Neural cell (in vitro differentiated cells): Measurements from ENCODE around the gene BHLHE23. TPM values are rescaled to one million over a fixed set of nuclear protein-coding genes. Genes with fewer than 3 reads are reported as not detected.

Experiments used
- H2AFZ ChIP-seq: fragments of 200-600, 300-800 bp; sonication (generic), shearing (Covaris generic); 2 replicates; pipeline ENCODE4 v1.6.0; 2014; ENCODE audit warnings: low read depth, mild to moderate bottlenecking, antibody characterized with exemption, low read length, moderate library complexity
- H3F3A ChIP-seq: fragments of 200-600 bp; shearing (Covaris generic); 2 replicates; pipeline ENCODE4 v1.6.1; 2016; ENCODE audit warnings: mild to moderate bottlenecking, moderate library complexity, mixed read lengths, antibody characterized with exemption, low read length; ENCODE audit not compliant: insufficient read depth, poor library complexity, severe bottlenecking
- H3K27ac ChIP-seq: fragments of 200-600, 300-800 bp; sonication (generic), shearing (Covaris generic); 2 replicates; pipeline ENCODE4 v1.5.1; 2014; ENCODE audit warnings: mild to moderate bottlenecking, low read length, moderate library complexity
- H3K27me3 ChIP-seq: fragments of 300-800, 200-600 bp; sonication (generic), shearing (Covaris generic); 2 replicates; pipeline ENCODE4 v1.6.0; 2014; ENCODE audit warnings: mild to moderate bottlenecking, low read depth, low read length, moderate library complexity; ENCODE audit not compliant: insufficient read depth
- H3K36me3 ChIP-seq: fragments of 300-800, 200-600 bp; sonication (generic), shearing (Covaris generic); 2 replicates; pipeline ENCODE4 v1.5.1; 2014; ENCODE audit warnings: mild to moderate bottlenecking, antibody characterized with exemption, low read length, moderate library complexity; ENCODE audit not compliant: insufficient read depth
- H3K4me2 ChIP-seq: fragments of 300-800, 200-600 bp; sonication (generic), shearing (Covaris generic); 2 replicates; pipeline ENCODE4 v1.6.0; 2014; ENCODE audit warnings: mild to moderate bottlenecking, low read length
- H3K4me3 ChIP-seq: fragments of 300-800, 200-600 bp; sonication (generic), shearing (Covaris generic); 2 replicates; pipeline ENCODE4 v1.5.1; 2014; ENCODE audit warnings: mild to moderate bottlenecking, low read length, moderate library complexity
- H3K79me2 ChIP-seq: fragments of 200-600 bp; shearing (Covaris generic); replicated peaks from 2 replicates; pipeline ENCODE4 v1.6.0; 2014; ENCODE audit warnings: mild to moderate bottlenecking, low read length, moderate library complexity; ENCODE audit not compliant: insufficient read depth
- H3K9ac ChIP-seq: fragments of 300-800, 200-600 bp; sonication (generic), shearing (Covaris generic); 2 replicates; pipeline ENCODE4 v1.6.1; 2016; ENCODE audit warnings: mild to moderate bottlenecking, low read length, mixed read lengths
- H3K9me2 ChIP-seq: fragments of 200-600 bp; shearing (Covaris generic); 2 replicates; pipeline ENCODE4 v1.6.1; 2016; ENCODE audit warnings: mild to moderate bottlenecking, low read length, mixed read lengths; ENCODE audit not compliant: insufficient read depth
- H3K9me3 ChIP-seq: fragments of 200-600, 300-800 bp; sonication (generic), shearing (Covaris generic); 2 replicates; pipeline ENCODE4 v1.6.1; 2016; ENCODE audit warnings: mild to moderate bottlenecking, mixed run types, low read length, moderate library complexity, mixed read lengths
- H4K20me1 ChIP-seq: fragments of 200-600 bp; shearing (Covaris generic); 2 replicates; pipeline ENCODE4 v1.6.1; 2016; ENCODE audit warnings: mild to moderate bottlenecking, mixed run types; ENCODE audit not compliant: insufficient read depth
- CTCF ChIP-seq: fragments of 450-650 bp; IDR thresholded peaks from 2 replicates; pipeline ENCODE4 v1.5.1; 2014; ENCODE audit warnings: antibody characterized with exemption, mild to moderate bottlenecking, moderate library complexity; ENCODE audit not compliant: poor library complexity, severe bottlenecking
- EP300 ChIP-seq: fragments of 450-650 bp; conservative IDR thresholded peaks from 2 replicates; pipeline ENCODE4 v1.6.1; 2014; ENCODE audit warnings: antibody characterized with exemption, mild to moderate bottlenecking, moderate library complexity; ENCODE audit not compliant: poor library complexity, severe bottlenecking
- EZH2 ChIP-seq: fragments of 200-600, 300-800 bp; shearing (Covaris generic), sonication (generic); IDR thresholded peaks from 2 replicates; pipeline ENCODE4 v1.6.1; 2014; ENCODE audit warnings: antibody characterized with exemption, low read length, borderline replicate concordance, mild to moderate bottlenecking; ENCODE audit not compliant: insufficient read depth, poor library complexity, severe bottlenecking
- MXI1 ChIP-seq: fragments of 450-650 bp; conservative IDR thresholded peaks from 2 replicates; pipeline ENCODE4 v1.6.1; 2014; ENCODE audit warnings: antibody characterized with exemption, mild to moderate bottlenecking; ENCODE audit not compliant: poor library complexity, severe bottlenecking
- POLR2AphosphoS5 ChIP-seq: IDR thresholded peaks from 2 replicates; pipeline ENCODE4 v1.6.1; 2012
- RAD21 ChIP-seq: fragments of 450-650 bp; conservative IDR thresholded peaks from 2 replicates; pipeline ENCODE4 v1.6.1; 2014; ENCODE audit warnings: antibody characterized with exemption, mild to moderate bottlenecking, moderate library complexity
- REST ChIP-seq: IDR thresholded peaks from 2 replicates; pipeline ENCODE4 v1.6.1; 2012; ENCODE audit warnings: borderline replicate concordance
- SMC3 ChIP-seq: fragments of 450-650 bp; conservative IDR thresholded peaks from 2 replicates; pipeline ENCODE4 v1.6.1; 2014; ENCODE audit warnings: antibody characterized with exemption, mild to moderate bottlenecking, moderate library complexity; ENCODE audit not compliant: poor library complexity
- TAF1 ChIP-seq: IDR thresholded peaks from 2 replicates; pipeline ENCODE4 v1.6.1; 2012; ENCODE audit warnings: low read depth
- polyA plus RNA-seq: library from polyadenylated mRNA; depleted of rRNA; stranded (reverse); fragments of >200 nt; gene quantifications from 2 replicates; pipeline ENCODE4 v1.2.3, GENCODE V29; 2014

BHLHE23 gene
- polyA plus RNA-seq, 1 donor from 2014 or later = not detected

GRCh38 chr20:62965363-62965771, 41.4 kb downstream of the BHLHE23 start:
- Histone ChIP-seq H3K36me3 (no peaks in the 10 kb centered on the region), H2AFZ (no peak overlapping the region), H3K27me3 (no peaks in the 10 kb centered on the region), H3K9ac (no peak overlapping the region), H3K4me3 (no peak overlapping the region), H3K27ac (no peak overlapping the region), H4K20me1 (no peaks in the 10 kb centered on the region), H3K9me2 (no peaks in the 10 kb centered on the region), H3F3A (no peaks in the 10 kb centered on the region), H3K4me2 (no peak overlapping the region), H3K79me2 (no peaks in the 10 kb centered on the region), H3K9me3 (no peaks in the 10 kb centered on the region)
- TF ChIP-seq SMC3 (no peak), MXI1 (no peak), EZH2 (no peak), RAD21 (no peak), REST (no peak), TAF1 (no peak), CTCF (no peak), EP300 (no peak), POLR2AphosphoS5 (no peak)

GRCh38 chr20:62964700-62965099, 42.1 kb downstream of the BHLHE23 start:
- H3K4me2 ChIP-seq = no peak overlapping the region
- no peaks in the 10 kb centered on the region for H3K27me3 ChIP-seq
- no peaks in the 10 kb centered on the region for H3K9me3 ChIP-seq
- H3K9ac ChIP-seq = no peak overlapping the region
- no peak for TF ChIP-seq CTCF
- TF ChIP-seq EP300 = no peak
- no peak for TF ChIP-seq RAD21
- TF ChIP-seq MXI1 = no peak
- no peak for TF ChIP-seq SMC3
- TF ChIP-seq EZH2 = no peak
- no peak for TF ChIP-seq REST
- no peak for TF ChIP-seq POLR2AphosphoS5
- no peak for TF ChIP-seq TAF1
- no peaks in the 10 kb centered on the region for H3K36me3 ChIP-seq
- no peak overlapping the region for H2AFZ ChIP-seq
- H3K4me3 ChIP-seq = no peak overlapping the region
- no peaks in the 10 kb centered on the region for H3F3A ChIP-seq
- H3K79me2 ChIP-seq = no peaks in the 10 kb centered on the region
- H3K9me2 ChIP-seq = no peaks in the 10 kb centered on the region
- no peaks in the 10 kb centered on the region for H4K20me1 ChIP-seq
- no peak overlapping the region for H3K27ac ChIP-seq
